SK-N-SH treated with all-trans-retinoic acid at 6 μM for 48 hours (cell line): Measurements from ENCODE around the gene TBL1XR1.

Experiments used
- ATAC-seq: fragments of 200-7000 bp; cut with Tn5 transposase; 3 replicates; pipeline ENCODE4 v1.9.1; 2020; ENCODE audit warnings: mild to moderate bottlenecking, moderate library complexity
- ARNTL ChIP-seq: fragments of 450-650 bp; formaldehyde crosslinking; IDR thresholded peaks from 2 replicates; pipeline ENCODE4 v1.5.0; 2020; ENCODE audit warnings: low read depth, mild to moderate bottlenecking, moderate library complexity, borderline replicate concordance
- BACH2 ChIP-seq: fragments of 250-450 bp; sonication (Bioruptor Pico); IDR thresholded peaks from 2 replicates; pipeline ENCODE4 v1.9.0; 2021; ENCODE audit warnings: mild to moderate bottlenecking, borderline replicate concordance
- CSDC2 ChIP-seq: fragments of 250-450 bp; sonication (Bioruptor Pico); IDR thresholded peaks from 2 replicates; pipeline ENCODE4 v1.5.0; 2020; ENCODE audit warnings: mild to moderate bottlenecking, moderate library complexity
- ESRRG ChIP-seq: fragments of 250-450 bp; sonication (Bioruptor Pico); IDR thresholded peaks from 2 replicates; pipeline ENCODE4 v1.6.1; 2021; ENCODE audit warnings: mild to moderate bottlenecking
- GLIS3 ChIP-seq: fragments of 250-450 bp; sonication (Bioruptor Pico); IDR thresholded peaks from 2 replicates; pipeline ENCODE4 v1.5.0; 2020; ENCODE audit warnings: mild to moderate bottlenecking, moderate library complexity
- OSR1 ChIP-seq: fragments of 250-450 bp; sonication (Bioruptor Pico); IDR thresholded peaks from 2 replicates; pipeline ENCODE4 v1.8.0; 2022; ENCODE audit warnings: moderate library complexity, mild to moderate bottlenecking, inconsistent platforms
- PPARA ChIP-seq: fragments of 250-450 bp; sonication (Bioruptor Pico); IDR thresholded peaks from 2 replicates; pipeline ENCODE4 v1.5.0; 2020; ENCODE audit warnings: mild to moderate bottlenecking, borderline replicate concordance
- RARB ChIP-seq: fragments of 250-450 bp; sonication (Bioruptor Pico); IDR thresholded peaks from 2 replicates; pipeline ENCODE4 v1.8.0; 2021; ENCODE audit warnings: mild to moderate bottlenecking, moderate library complexity
- SNAI2 ChIP-seq: fragments of 250-450 bp; sonication (Bioruptor Pico); IDR thresholded peaks from 2 replicates; pipeline ENCODE4 v1.5.0; 2020; ENCODE audit warnings: mild to moderate bottlenecking, moderate library complexity
- TOX ChIP-seq: fragments of 250-450 bp; sonication (Bioruptor Pico); IDR thresholded peaks from 2 replicates; pipeline ENCODE4 v1.8.0; 2021; ENCODE audit warnings: mild to moderate bottlenecking, moderate library complexity, borderline replicate concordance
- ZC3H10 ChIP-seq: fragments of 250-450 bp; sonication (Bioruptor Pico); IDR thresholded peaks from 2 replicates; pipeline ENCODE4 v1.5.1; 2021; ENCODE audit warnings: mild to moderate bottlenecking, moderate library complexity
- ZFP30 ChIP-seq: fragments of 450-650 bp; formaldehyde crosslinking; IDR thresholded peaks from 2 replicates; pipeline ENCODE4 v1.5.0; 2022; ENCODE audit warnings: mild to moderate bottlenecking, moderate library complexity
- ZNF565 ChIP-seq: fragments of 450-650 bp; formaldehyde crosslinking; conservative IDR thresholded peaks from 2 replicates; pipeline ENCODE4 v1.5.0; 2020; ENCODE audit warnings: low read depth, mild to moderate bottlenecking, moderate library complexity
- ZNF70 ChIP-seq: fragments of 450-650 bp; formaldehyde crosslinking; IDR thresholded peaks from 2 replicates; pipeline ENCODE4 v1.5.0; 2020; ENCODE audit warnings: mild to moderate bottlenecking, moderate library complexity
- TF ChIP-seq, protein P1 (sequence below): fragments of 250-450 bp; sonication (Bioruptor Pico); IDR thresholded peaks from 2 replicates; pipeline ENCODE4 v1.8.0; 2021; ENCODE audit warnings: low read depth, mild to moderate bottlenecking, moderate library complexity, borderline replicate concordance
- TF ChIP-seq, protein P2 (sequence below): fragments of 250-450 bp; sonication (Bioruptor Pico); IDR thresholded peaks from 2 replicates; pipeline ENCODE4 v1.5.1; 2020; ENCODE audit warnings: low read depth, mild to moderate bottlenecking, moderate library complexity
- TF ChIP-seq, protein P3 (sequence below): fragments of 250-450 bp; sonication (Bioruptor Pico); IDR thresholded peaks from 2 replicates; pipeline ENCODE4 v1.5.0; 2020; ENCODE audit warnings: mild to moderate bottlenecking, moderate library complexity
- TF ChIP-seq, protein P4 (sequence below): fragments of 250-450 bp; sonication (Bioruptor Pico); IDR thresholded peaks from 2 replicates; pipeline ENCODE4 v1.5.1; 2021; ENCODE audit warnings: mild to moderate bottlenecking, moderate library complexity

The TBL1XR1 gene

DNA sequence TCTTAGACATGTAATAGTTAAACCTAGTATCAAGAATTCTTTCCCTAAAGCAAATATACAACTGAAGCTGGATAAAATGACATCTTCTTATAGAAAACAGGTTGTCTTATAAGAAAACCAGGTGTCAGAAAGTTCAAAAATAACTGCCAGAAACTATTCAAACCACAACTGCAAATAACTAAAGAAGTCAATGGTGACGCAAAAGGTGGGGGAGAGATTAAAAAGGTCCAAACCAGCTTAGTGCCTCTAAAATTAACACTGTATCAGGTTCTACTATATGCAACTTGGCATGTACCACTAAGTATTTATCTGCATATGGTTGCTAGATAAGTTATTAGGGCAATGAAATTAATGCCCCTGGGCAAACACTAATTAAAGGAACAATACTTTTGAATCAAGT is 136.8 kb downstream of the TBL1XR1 start (continued):
- TF ChIP-seq, protein P1, sequence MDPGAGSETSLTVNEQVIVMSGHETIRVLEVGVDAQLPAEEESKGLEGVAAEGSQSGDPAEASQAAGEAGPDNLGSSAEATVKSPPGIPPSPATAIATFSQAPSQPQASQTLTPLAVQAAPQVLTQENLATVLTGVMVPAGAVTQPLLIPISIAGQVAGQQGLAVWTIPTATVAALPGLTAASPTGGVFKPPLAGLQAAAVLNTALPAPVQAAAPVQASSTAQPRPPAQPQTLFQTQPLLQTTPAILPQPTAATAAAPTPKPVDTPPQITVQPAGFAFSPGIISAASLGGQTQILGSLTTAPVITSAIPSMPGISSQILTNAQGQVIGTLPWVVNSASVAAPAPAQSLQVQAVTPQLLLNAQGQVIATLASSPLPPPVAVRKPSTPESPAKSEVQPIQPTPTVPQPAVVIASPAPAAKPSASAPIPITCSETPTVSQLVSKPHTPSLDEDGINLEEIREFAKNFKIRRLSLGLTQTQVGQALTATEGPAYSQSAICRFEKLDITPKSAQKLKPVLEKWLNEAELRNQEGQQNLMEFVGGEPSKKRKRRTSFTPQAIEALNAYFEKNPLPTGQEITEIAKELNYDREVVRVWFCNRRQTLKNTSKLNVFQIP (CRISPR knock-in tag): no peak
- TF ChIP-seq OSR1 (CRISPR knock-in tag): no peak
- no peak for TF ChIP-seq TOX
- TF ChIP-seq, all 23 proteins: peak for 0

DNA sequence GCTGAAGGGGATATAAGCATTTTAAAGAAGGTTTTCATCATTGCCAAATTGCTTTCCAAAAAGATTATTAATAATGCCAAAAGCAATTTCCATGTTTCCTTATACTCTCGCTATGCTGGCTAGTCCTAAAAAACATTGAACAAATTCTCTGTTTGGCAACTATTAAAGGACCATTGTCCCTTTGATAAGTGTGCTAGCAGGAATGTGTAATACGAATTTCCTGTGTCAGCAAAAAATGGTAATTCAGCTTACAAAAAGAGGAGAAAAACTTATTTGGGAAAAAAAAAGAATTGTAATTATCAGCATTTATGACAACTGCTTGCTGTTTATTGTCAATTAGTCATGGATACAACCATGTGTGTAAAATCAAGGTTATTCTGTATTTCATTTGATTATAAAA is 138.6 kb downstream of the TBL1XR1 start:
- TF ChIP-seq GLIS3 (CRISPR knock-in tag): no peak
- TF ChIP-seq ZFP30 (CRISPR knock-in tag): no peak
- no peak for TF ChIP-seq ZC3H10 (CRISPR knock-in tag)
- TF ChIP-seq ZNF565 (CRISPR knock-in tag): no peak
- TF ChIP-seq, protein P2, sequence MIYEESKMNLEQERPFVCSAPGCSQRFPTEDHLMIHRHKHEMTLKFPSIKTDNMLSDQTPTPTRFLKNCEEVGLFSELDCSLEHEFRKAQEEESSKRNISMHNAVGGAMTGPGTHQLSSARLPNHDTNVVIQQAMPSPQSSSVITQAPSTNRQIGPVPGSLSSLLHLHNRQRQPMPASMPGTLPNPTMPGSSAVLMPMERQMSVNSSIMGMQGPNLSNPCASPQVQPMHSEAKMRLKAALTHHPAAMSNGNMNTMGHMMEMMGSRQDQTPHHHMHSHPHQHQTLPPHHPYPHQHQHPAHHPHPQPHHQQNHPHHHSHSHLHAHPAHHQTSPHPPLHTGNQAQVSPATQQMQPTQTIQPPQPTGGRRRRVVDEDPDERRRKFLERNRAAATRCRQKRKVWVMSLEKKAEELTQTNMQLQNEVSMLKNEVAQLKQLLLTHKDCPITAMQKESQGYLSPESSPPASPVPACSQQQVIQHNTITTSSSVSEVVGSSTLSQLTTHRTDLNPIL (CRISPR knock-in tag): no peak
- no peak for TF ChIP-seq SNAI2 (CRISPR knock-in tag)
- TF ChIP-seq, protein P3, sequence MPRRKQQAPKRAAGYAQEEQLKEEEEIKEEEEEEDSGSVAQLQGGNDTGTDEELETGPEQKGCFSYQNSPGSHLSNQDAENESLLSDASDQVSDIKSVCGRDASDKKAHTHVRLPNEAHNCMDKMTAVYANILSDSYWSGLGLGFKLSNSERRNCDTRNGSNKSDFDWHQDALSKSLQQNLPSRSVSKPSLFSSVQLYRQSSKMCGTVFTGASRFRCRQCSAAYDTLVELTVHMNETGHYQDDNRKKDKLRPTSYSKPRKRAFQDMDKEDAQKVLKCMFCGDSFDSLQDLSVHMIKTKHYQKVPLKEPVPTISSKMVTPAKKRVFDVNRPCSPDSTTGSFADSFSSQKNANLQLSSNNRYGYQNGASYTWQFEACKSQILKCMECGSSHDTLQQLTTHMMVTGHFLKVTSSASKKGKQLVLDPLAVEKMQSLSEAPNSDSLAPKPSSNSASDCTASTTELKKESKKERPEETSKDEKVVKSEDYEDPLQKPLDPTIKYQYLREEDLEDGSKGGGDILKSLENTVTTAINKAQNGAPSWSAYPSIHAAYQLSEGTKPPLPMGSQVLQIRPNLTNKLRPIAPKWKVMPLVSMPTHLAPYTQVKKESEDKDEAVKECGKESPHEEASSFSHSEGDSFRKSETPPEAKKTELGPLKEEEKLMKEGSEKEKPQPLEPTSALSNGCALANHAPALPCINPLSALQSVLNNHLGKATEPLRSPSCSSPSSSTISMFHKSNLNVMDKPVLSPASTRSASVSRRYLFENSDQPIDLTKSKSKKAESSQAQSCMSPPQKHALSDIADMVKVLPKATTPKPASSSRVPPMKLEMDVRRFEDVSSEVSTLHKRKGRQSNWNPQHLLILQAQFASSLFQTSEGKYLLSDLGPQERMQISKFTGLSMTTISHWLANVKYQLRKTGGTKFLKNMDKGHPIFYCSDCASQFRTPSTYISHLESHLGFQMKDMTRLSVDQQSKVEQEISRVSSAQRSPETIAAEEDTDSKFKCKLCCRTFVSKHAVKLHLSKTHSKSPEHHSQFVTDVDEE (CRISPR knock-in tag): no peak
- TF ChIP-seq, protein P1 (CRISPR knock-in tag): no peak
- TF ChIP-seq PPARA: no peak
- no peak for TF ChIP-seq ESRRG (CRISPR knock-in tag)
- TF ChIP-seq, protein P4, sequence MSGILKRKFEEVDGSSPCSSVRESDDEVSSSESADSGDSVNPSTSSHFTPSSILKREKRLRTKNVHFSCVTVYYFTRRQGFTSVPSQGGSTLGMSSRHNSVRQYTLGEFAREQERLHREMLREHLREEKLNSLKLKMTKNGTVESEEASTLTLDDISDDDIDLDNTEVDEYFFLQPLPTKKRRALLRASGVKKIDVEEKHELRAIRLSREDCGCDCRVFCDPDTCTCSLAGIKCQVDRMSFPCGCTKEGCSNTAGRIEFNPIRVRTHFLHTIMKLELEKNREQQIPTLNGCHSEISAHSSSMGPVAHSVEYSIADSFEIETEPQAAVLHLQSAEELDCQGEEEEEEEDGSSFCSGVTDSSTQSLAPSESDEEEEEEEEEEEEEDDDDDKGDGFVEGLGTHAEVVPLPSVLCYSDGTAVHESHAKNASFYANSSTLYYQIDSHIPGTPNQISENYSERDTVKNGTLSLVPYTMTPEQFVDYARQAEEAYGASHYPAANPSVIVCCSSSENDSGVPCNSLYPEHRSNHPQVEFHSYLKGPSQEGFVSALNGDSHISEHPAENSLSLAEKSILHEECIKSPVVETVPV (CRISPR knock-in tag): no peak
- TF ChIP-seq BACH2: no peak
- TF ChIP-seq ZNF70 (CRISPR knock-in tag): no peak
- no peak for TF ChIP-seq OSR1 (CRISPR knock-in tag)
- no peak for ATAC-seq

DNA sequence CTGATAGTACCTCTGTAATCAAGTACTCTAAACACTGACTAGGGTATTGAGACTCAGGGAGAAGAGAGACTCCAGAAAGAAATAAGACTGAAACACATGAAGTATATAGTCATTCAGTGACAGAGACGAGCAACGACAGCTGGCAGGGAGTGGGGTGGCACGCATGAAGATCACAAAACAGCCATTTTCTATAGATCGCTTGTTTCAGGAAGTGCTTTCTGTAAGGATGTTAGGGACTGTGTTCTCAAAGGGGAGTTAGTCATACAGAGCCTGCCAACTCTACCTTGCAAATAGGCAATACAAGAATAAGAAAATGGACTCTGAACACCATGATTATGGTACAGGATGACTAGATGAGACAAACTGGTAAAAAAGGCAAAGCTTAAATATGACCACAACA is 139.5 kb downstream of the TBL1XR1 start:
- TF ChIP-seq ARNTL (CRISPR knock-in tag) (no peak), GLIS3 (CRISPR knock-in tag) (no peak), CSDC2 (CRISPR knock-in tag) (no peak), RARB (CRISPR knock-in tag) (no peak)
- TF ChIP-seq, protein P1 (CRISPR knock-in tag): no peak
- no peak for ATAC-seq

DNA sequence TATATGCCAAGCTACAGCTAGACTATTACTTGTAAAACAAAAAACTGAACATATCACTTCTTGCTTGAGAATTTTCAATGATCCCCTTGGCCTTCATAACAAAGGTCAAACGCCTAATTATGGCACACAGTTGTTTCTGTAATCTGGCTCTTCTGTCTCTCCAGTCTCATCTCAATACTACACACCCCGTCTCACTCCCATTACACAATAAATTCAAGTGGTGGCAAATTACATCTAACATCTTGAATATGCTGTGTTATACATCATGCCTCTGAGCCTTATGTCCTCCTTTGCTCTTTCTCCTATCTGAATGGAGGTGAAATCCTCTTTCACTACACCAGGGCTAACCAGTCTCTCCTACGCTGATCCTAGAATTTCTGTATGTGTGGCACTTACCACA is 140.4 kb downstream of the TBL1XR1 start:
- ATAC-seq: no peak
- TF ChIP-seq ZNF70 (CRISPR knock-in tag) (no peak), GLIS3 (CRISPR knock-in tag) (no peak), SNAI2 (CRISPR knock-in tag) (no peak), CSDC2 (CRISPR knock-in tag) (no peak), OSR1 (CRISPR knock-in tag) (no peak)
- TF ChIP-seq, protein P4 (CRISPR knock-in tag): no peak
- TF ChIP-seq, protein P1 (CRISPR knock-in tag): no peak
- TF ChIP-seq, protein P3 (CRISPR knock-in tag): no peak
